ENCODE results near the gene EMB.
"Not testable (repeated sequence)": the region's sequence is repeated elsewhere in the genome, so short reads cannot be mapped to it uniquely, and the experiment has no call there.

DNA sequence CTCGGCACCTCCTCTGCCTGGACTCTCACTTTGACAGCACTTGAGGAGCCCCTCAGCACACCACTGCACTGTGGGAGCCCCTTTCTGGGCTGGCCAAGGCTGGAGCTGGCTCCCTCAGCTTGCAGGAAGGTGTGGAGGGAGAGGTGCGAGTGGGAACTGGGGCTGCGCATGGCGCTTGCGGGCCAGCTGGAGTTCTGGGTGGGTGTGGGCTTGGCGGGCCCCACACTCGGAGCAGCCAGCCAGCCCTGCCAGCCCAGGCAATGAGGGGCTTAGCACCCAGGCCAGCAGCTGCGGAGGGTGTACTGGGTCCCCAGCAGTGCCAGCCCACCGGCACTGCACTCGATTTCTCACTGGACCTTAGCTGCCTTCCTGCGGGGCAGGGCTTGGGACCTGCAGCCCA is 64.4 kb downstream of the EMB start:
- TF ChIP-seq, protein P1, sequence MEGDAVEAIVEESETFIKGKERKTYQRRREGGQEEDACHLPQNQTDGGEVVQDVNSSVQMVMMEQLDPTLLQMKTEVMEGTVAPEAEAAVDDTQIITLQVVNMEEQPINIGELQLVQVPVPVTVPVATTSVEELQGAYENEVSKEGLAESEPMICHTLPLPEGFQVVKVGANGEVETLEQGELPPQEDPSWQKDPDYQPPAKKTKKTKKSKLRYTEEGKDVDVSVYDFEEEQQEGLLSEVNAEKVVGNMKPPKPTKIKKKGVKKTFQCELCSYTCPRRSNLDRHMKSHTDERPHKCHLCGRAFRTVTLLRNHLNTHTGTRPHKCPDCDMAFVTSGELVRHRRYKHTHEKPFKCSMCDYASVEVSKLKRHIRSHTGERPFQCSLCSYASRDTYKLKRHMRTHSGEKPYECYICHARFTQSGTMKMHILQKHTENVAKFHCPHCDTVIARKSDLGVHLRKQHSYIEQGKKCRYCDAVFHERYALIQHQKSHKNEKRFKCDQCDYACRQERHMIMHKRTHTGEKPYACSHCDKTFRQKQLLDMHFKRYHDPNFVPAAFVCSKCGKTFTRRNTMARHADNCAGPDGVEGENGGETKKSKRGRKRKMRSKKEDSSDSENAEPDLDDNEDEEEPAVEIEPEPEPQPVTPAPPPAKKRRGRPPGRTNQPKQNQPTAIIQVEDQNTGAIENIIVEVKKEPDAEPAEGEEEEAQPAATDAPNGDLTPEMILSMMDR (IDR thresholded peaks at IDR 0.05): not testable (repeated sequence)
- not testable (repeated sequence) for TF ChIP-seq ZFX (IDR thresholded peaks at IDR 0.05; ENCODE audit: borderline replicate concordance)
